ENCODE data around the gene ADGRB2. TPM values are rescaled to one million over a fixed set of nuclear protein-coding genes. Genes with fewer than 3 reads are reported as not detected.

ADGRB2 gene
- total RNA-seq, 2 experiments from 2014 or later, result 4.0 to 11.4 TPM

DNA sequence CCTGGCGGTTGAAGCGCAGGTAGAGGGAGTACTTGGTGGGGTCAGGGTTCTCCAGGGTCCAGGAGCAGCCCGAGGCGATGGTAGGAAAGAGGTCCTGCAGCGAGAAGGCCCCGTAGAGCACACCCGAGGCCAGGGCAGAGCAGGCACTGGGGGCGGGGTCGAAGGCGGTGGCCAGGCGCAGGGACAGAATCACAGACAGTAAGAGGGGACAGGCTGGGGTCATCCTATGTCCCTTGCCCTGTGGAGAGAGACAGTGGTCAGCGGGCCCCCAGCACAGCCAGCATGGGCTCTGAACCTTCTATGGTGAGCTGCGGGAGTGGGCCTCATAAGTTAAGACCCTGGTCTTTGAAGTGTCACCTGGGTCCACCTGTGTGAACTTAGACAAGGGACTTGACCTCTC, 7.6 kb downstream of the ADGRB2 start:
- Histone ChIP-seq H3K36me3 (ENCODE audit: insufficient read depth, low read length) (no peaks in the 10 kb centered on the region), H3K4me1 (ENCODE audit: insufficient read depth, low read length, poor library complexity, severe bottlenecking) (peaks cover 28% of the 10 kb centered on the region), H2AFZ (ENCODE audit: low read length) (no peak overlapping the region), H3K9me2 (ENCODE audit: insufficient read depth, low read length) (no peaks in the 10 kb centered on the region), H4K20me1 (ENCODE audit: insufficient read depth, low read length) (0 out of 2 replicates have a peak, but pooled peaks cover 4% of the 10 kb centered on the region), H3K4me3 (ENCODE audit: low read depth, low read length, poor library complexity, severe bottlenecking) (no peak overlapping the region), H3K27ac (ENCODE audit: low read depth, low read length, poor library complexity, severe bottlenecking) (no peak overlapping the region), H3K4me2 (ENCODE audit: low read length) (no peak overlapping the region), H3K9me3 (ENCODE audit: low read length) (no peaks in the 10 kb centered on the region), H3K79me2 (ENCODE audit: insufficient read depth, low read depth, low read length) (no peaks in the 10 kb centered on the region)
- ChIA-PET POLR2A (no interaction called here), CTCF (ENCODE audit: unreplicated experiment) (no interaction called here)
- no peak for DNase-seq (ENCODE audit: low spot score)
- no TSS peak for BruUV-seq (replicated peaks)
- intact Hi-C loops (cut with micrococcal nuclease; ENCODE audit: unreplicated experiment), result no loop called here
- TF ChIP-seq, protein P1, sequence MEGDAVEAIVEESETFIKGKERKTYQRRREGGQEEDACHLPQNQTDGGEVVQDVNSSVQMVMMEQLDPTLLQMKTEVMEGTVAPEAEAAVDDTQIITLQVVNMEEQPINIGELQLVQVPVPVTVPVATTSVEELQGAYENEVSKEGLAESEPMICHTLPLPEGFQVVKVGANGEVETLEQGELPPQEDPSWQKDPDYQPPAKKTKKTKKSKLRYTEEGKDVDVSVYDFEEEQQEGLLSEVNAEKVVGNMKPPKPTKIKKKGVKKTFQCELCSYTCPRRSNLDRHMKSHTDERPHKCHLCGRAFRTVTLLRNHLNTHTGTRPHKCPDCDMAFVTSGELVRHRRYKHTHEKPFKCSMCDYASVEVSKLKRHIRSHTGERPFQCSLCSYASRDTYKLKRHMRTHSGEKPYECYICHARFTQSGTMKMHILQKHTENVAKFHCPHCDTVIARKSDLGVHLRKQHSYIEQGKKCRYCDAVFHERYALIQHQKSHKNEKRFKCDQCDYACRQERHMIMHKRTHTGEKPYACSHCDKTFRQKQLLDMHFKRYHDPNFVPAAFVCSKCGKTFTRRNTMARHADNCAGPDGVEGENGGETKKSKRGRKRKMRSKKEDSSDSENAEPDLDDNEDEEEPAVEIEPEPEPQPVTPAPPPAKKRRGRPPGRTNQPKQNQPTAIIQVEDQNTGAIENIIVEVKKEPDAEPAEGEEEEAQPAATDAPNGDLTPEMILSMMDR (conservative IDR thresholded peaks at IDR 0.05; ENCODE audit: low read length), result no peak
- no peak for TF ChIP-seq EZH2phosphoT487 (IDR thresholded peaks at IDR 0.05; ENCODE audit: borderline replicate concordance, low read depth, low read length)

DNA sequence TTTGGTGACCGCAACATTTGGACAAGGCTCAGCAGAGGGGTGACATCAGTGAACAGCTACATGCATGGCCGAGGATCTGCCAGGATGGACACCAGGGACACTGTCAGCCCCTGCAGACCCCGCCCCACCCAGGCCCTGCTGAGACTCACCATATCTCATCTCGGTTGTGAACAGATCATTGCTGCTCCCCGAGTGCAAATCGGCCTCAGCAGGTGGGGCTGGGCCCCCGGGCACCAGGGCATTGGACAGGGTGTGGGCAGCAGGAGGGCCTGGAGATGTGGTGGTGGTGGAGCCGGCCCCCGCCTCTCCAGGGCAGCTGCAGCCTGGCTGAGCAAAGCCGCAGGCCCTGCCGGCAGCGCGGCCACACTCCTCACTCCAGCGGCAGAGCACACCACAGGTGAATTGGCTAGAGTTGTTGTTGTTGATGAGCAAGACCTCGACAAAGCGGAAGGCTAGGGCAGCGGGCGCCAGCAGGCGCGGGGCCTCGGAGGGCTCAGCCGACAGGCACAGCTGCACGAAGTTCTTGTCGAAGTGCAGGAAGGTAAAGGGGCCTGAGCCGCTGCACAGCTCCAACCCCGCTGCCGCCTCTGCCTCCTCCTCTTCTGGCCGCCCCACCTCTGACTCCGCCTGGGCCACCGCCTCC, 8.2 kb downstream of the ADGRB2 start:
- H3K9me2 ChIP-seq (ENCODE audit: insufficient read depth, low read length), result no peaks in the 10 kb centered on the region
- H4K20me1 ChIP-seq (ENCODE audit: insufficient read depth, low read length), result 0 out of 2 replicates have a peak, but pooled peaks cover 4% of the 10 kb centered on the region
- no peaks in the 10 kb centered on the region for H3K79me2 ChIP-seq (ENCODE audit: insufficient read depth, low read depth, low read length)
- H2AFZ ChIP-seq (ENCODE audit: low read length), result no peak overlapping the region
- peaks cover 28% of the 10 kb centered on the region for H3K4me1 ChIP-seq (ENCODE audit: insufficient read depth, low read length, poor library complexity, severe bottlenecking)
- TF ChIP-seq, protein P1 (conservative IDR thresholded peaks at IDR 0.05; ENCODE audit: low read length), result no peak
- no peak for TF ChIP-seq EZH2phosphoT487 (IDR thresholded peaks at IDR 0.05; ENCODE audit: borderline replicate concordance, low read depth, low read length)
- no TSS peak for BruUV-seq (replicated peaks)
- intact Hi-C loops (cut with micrococcal nuclease; ENCODE audit: unreplicated experiment), result no loop called here
- no peak overlapping the region for H3K27ac ChIP-seq (ENCODE audit: low read depth, low read length, poor library complexity, severe bottlenecking)
- no peak overlapping the region for H3K4me2 ChIP-seq (ENCODE audit: low read length)
- DNase-seq (ENCODE audit: low spot score), result no peak
- no peaks in the 10 kb centered on the region for H3K36me3 ChIP-seq (ENCODE audit: insufficient read depth, low read length)
- H3K4me3 ChIP-seq (ENCODE audit: low read depth, low read length, poor library complexity, severe bottlenecking), result no peak overlapping the region
- H3K9me3 ChIP-seq (ENCODE audit: low read length), result no peaks in the 10 kb centered on the region
- ChIA-PET CTCF (ENCODE audit: unreplicated experiment) (no interaction called here), POLR2A (no interaction called here)

DNA sequence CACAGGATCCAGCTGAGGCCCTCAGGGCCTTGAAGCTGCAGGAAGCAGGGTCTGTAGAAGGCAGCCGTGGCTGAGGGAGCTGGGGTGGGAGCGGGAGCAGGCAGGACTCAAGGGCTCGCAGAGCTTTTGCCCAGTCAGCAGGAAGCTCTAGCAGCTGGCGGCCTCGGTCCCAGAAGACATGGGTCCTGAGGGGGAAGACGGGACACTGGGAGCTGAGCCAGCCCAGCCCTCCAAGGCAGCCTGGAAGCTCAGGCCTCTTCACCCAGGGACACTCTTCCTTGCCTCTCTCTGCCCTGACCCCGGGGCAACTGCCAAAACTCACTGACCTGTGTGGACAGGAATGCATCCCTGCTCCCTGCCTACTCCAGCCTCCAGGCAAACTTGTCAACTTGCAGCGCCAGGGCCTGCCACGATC, 8.9 kb downstream of the ADGRB2 start:
- DNase-seq (ENCODE audit: low spot score), result no peak
- Histone ChIP-seq H4K20me1 (ENCODE audit: insufficient read depth, low read length) (peaks cover 4% of the 10 kb centered on the region; the same call in 1 of the 2 replicates), H3K36me3 (ENCODE audit: insufficient read depth, low read length) (no peaks in the 10 kb centered on the region), H3K4me3 (ENCODE audit: low read depth, low read length, poor library complexity, severe bottlenecking) (no peak overlapping the region), H2AFZ (ENCODE audit: low read length) (no peak overlapping the region), H3K79me2 (ENCODE audit: insufficient read depth, low read depth, low read length) (no peaks in the 10 kb centered on the region), H3K4me1 (ENCODE audit: insufficient read depth, low read length, poor library complexity, severe bottlenecking) (peaks cover 26% of the 10 kb centered on the region), H3K4me2 (ENCODE audit: low read length) (no peak overlapping the region), H3K9me2 (ENCODE audit: insufficient read depth, low read length) (no peaks in the 10 kb centered on the region), H3K9me3 (ENCODE audit: low read length) (no peaks in the 10 kb centered on the region), H3K27ac (ENCODE audit: low read depth, low read length, poor library complexity, severe bottlenecking) (no peak overlapping the region)
- intact Hi-C loops (cut with micrococcal nuclease; ENCODE audit: unreplicated experiment), result no loop called here
- ChIA-PET POLR2A (no interaction called here), CTCF (ENCODE audit: unreplicated experiment) (no interaction called here)
- no TSS peak for BruUV-seq (replicated peaks)
- no peak for TF ChIP-seq EZH2phosphoT487 (IDR thresholded peaks at IDR 0.05; ENCODE audit: borderline replicate concordance, low read depth, low read length)
- TF ChIP-seq, protein P1 (conservative IDR thresholded peaks at IDR 0.05; ENCODE audit: low read length), result no peak

All from OCI-LY7 (cell line).